Ovary (tissue), 3 donors: Measurements from ENCODE around the gene XIRP2.

Source experiments
- POLR2A ChIP-seq: fragments of 450-650 bp; IDR thresholded peaks from one replicate; pipeline ENCODE4 v1.6.1; 2017; ENCODE audit warnings: antibody characterized with exemption, mild to moderate bottlenecking, moderate library complexity
- TF ChIP-seq, protein P1 (sequence below), 3 donors: fragments of 450-650 bp in 2 of 3; fragments of 200-600 bp in 1 of 3; IDR thresholded peaks; one replicate each; pipeline versions ENCODE4 v1.5.1 to v1.8.0; 2016 to 2022; ENCODE audit warnings: antibody characterized with exemption in 3 of 3, mild to moderate bottlenecking in 1 of 3
- donor health status: DM: no; HTN: no; CAD: no.

DNA sequence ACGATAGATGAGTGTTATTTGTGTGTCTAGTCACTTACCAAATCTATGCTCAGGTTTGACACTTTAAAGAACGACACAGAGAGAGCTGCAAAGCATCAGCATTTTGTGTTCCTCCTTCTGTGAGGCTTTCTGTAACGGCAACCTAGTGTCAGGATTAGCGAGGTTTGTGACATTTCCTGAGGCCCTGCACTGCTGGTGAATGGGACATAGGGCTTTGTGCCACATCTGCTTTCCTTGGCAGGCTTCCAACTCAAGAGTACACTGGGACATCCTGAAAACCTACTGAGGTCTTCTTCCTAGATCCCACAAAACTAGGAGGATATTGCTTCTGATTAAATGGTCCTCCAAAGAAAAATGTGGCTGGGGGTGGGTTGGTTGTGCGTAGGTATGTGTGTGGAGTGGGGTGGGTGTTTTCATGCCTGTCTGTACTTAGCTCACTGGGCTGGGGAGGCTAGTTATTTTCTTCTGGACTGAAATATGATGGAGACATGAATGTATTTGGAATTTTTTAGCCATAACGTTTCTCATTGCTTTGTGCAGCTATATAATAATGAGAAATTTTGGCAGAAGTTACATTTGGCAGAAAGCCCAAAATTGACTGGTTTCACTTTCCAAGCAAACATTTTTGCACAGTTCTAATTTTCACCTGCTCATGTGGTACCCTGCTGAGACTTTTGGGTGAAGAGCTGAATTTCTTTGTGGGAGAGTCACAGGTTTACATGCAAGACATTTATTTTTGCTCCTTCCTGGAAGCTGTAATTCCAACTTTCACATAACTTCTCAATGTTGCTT lies 308.4 kb downstream of the XIRP2 start:
- TF ChIP-seq, protein P1, sequence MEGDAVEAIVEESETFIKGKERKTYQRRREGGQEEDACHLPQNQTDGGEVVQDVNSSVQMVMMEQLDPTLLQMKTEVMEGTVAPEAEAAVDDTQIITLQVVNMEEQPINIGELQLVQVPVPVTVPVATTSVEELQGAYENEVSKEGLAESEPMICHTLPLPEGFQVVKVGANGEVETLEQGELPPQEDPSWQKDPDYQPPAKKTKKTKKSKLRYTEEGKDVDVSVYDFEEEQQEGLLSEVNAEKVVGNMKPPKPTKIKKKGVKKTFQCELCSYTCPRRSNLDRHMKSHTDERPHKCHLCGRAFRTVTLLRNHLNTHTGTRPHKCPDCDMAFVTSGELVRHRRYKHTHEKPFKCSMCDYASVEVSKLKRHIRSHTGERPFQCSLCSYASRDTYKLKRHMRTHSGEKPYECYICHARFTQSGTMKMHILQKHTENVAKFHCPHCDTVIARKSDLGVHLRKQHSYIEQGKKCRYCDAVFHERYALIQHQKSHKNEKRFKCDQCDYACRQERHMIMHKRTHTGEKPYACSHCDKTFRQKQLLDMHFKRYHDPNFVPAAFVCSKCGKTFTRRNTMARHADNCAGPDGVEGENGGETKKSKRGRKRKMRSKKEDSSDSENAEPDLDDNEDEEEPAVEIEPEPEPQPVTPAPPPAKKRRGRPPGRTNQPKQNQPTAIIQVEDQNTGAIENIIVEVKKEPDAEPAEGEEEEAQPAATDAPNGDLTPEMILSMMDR (IDR thresholded peaks at IDR 0.05): no peak
- TF ChIP-seq POLR2A: no peak
